IMR-90 (cell line): ENCODE results near the gene TMCO5A. TPM values are rescaled to one million over a fixed set of nuclear protein-coding genes. Genes with fewer than 3 reads are reported as not detected.

Source experiments
- ATAC-seq: fragments of 200-7000 bp; cut with Tn5 transposase; 2 replicates; pipeline ENCODE4 v1.9.1; 2020; ENCODE audit warnings: low read depth, mild to moderate bottlenecking, moderate library complexity
- BruUV-seq: library from RNA; stranded (reverse); fragments of 400-500 nt; replicated peaks from 2 replicates; lab custom pipeline; 2021; lab: Mats Ljungman, UMichigan
- CTCF ChIA-PET: fragments of 300-600 bp; formaldehyde crosslinking; extraction: SDS; loops from one replicate; lab custom pipeline; 2021; ENCODE audit warnings: antibody characterized with exemption; lab: Yijun Ruan, JAX
- POLR2A ChIA-PET: fragments of 300-600 bp; sonication (Branson Sonifier 250); formaldehyde crosslinking; loops from one replicate; lab custom pipeline; 2022; ENCODE audit warnings: antibody characterized with exemption; ENCODE audit not compliant: unreplicated experiment; lab: Charles Lee
- DNase-seq: peaks from one replicate; pipeline ENCODE4 v3.0.0; 2013
- H2AFZ ChIP-seq: replicated peaks from 2 replicates; pipeline ENCODE3; 2013; ENCODE audit warnings: low read length, mild to moderate bottlenecking; ENCODE audit not compliant: poor library complexity
- H2AK5ac ChIP-seq: 2 replicates; pipeline ENCODE4 v1.6.1; 2013; ENCODE audit warnings: low read depth, low read length, inconsistent platforms
- H2AK9ac ChIP-seq: replicated peaks from 2 replicates; pipeline ENCODE3; 2013; ENCODE audit warnings: mild to moderate bottlenecking, low read depth, low read length, moderate library complexity; ENCODE audit not compliant: poor library complexity
- H2BK120ac ChIP-seq: 2 replicates; pipeline ENCODE4 v1.6.1; 2013; ENCODE audit warnings: low read depth, low read length, inconsistent platforms
- H2BK15ac ChIP-seq: 3 replicates; pipeline ENCODE4 v1.6.1; 2013; ENCODE audit warnings: low read depth, low read length, inconsistent platforms
- H2BK20ac ChIP-seq: 2 replicates; pipeline ENCODE4 v1.6.1; 2013; ENCODE audit warnings: low read depth, mild to moderate bottlenecking, inconsistent platforms, low read length, moderate library complexity
- H2BK5ac ChIP-seq: 2 replicates; pipeline ENCODE4 v1.6.1; 2013; ENCODE audit warnings: mild to moderate bottlenecking, low read depth, low read length, inconsistent platforms; ENCODE audit not compliant: poor library complexity, severe bottlenecking
- H3K14ac ChIP-seq: replicated peaks from 2 replicates; pipeline ENCODE4 v1.6.1; 2013; ENCODE audit warnings: low read depth, low read length, inconsistent platforms
- H3K18ac ChIP-seq: 2 replicates; pipeline ENCODE4 v1.6.1; 2013; ENCODE audit warnings: low read depth, low read length, control low read depth
- H3K23ac ChIP-seq: 2 replicates; pipeline ENCODE4 v1.6.1; 2013; ENCODE audit warnings: low read depth, low read length, inconsistent platforms
- H3K27ac ChIP-seq: 2 replicates; pipeline ENCODE4 v1.5.1; 2013; ENCODE audit warnings: mild to moderate bottlenecking, control low read depth, low read length; ENCODE audit not compliant: insufficient read depth
- H3K27me3 ChIP-seq: 2 replicates; pipeline ENCODE4 v1.6.1; 2013; ENCODE audit warnings: low read length; ENCODE audit not compliant: control insufficient read depth, insufficient read depth
- H3K36me3 ChIP-seq: 2 replicates; pipeline ENCODE4 v1.6.1; 2013; ENCODE audit warnings: low read length, mixed read lengths; ENCODE audit not compliant: control insufficient read depth, insufficient read depth
- H3K4ac ChIP-seq: 2 replicates; pipeline ENCODE4 v1.6.1; 2013; ENCODE audit warnings: low read depth, low read length, inconsistent platforms
- H3K4me1 ChIP-seq: 2 replicates; pipeline ENCODE4 v1.6.1; 2013; ENCODE audit warnings: low read length, mixed read lengths; ENCODE audit not compliant: control insufficient read depth, insufficient read depth
- H3K4me2 ChIP-seq: 2 replicates; pipeline ENCODE4 v1.6.1; 2013; ENCODE audit warnings: low read depth, mild to moderate bottlenecking, control low read depth, low read length, moderate library complexity
- H3K4me3 ChIP-seq: 2 replicates; pipeline ENCODE4 v1.5.1; 2013; ENCODE audit warnings: low read depth, mild to moderate bottlenecking, control low read depth, low read length, moderate library complexity; ENCODE audit not compliant: insufficient read depth
- H3K56ac ChIP-seq: 2 replicates; pipeline ENCODE4 v1.6.1; 2013; ENCODE audit warnings: low read length, inconsistent platforms; ENCODE audit not compliant: insufficient read depth; ENCODE audit errors: extremely low read depth
- H3K79me1 ChIP-seq, 2 experiments: 2 replicates each; pipeline ENCODE4 v1.6.1; 2013; ENCODE audit warnings: low read length in 2 of 2, inconsistent platforms in 1 of 2, low read depth in 1 of 2
- H3K9ac ChIP-seq: 2 replicates; pipeline ENCODE4 v1.6.1; 2013; ENCODE audit warnings: low read depth, low read length, control low read depth
- H3K9me1 ChIP-seq: 2 replicates; pipeline ENCODE4 v1.6.1; 2013; ENCODE audit warnings: low read length, inconsistent platforms; ENCODE audit not compliant: insufficient read depth
- H3K9me3 ChIP-seq: 2 replicates; pipeline ENCODE4 v1.6.1; 2013; ENCODE audit warnings: low read length; ENCODE audit not compliant: control insufficient read depth, insufficient read depth
- H4K20me1 ChIP-seq: 2 replicates; pipeline ENCODE4 v1.6.1; 2013; ENCODE audit warnings: low read length, inconsistent platforms; ENCODE audit not compliant: insufficient read depth
- H4K5ac ChIP-seq: 2 replicates; pipeline ENCODE4 v1.6.1; 2013; ENCODE audit warnings: mild to moderate bottlenecking, low read depth, low read length, control low read depth
- H4K8ac ChIP-seq, 2 experiments: 2 replicates each; pipeline ENCODE4 v1.6.1; 2013; ENCODE audit warnings: low read depth in 2 of 2, low read length in 2 of 2, control low read depth in 1 of 2, inconsistent platforms in 1 of 2
- H4K91ac ChIP-seq: 2 replicates; pipeline ENCODE4 v1.6.1; 2013; ENCODE audit warnings: low read depth, low read length, inconsistent platforms; ENCODE audit not compliant: insufficient read depth
- CEBPB ChIP-seq: IDR thresholded peaks from 2 replicates; pipeline ENCODE4 v1.6.1; 2012; ENCODE audit warnings: low read depth, low read length, improper control_type of control experiment
- RFX5 ChIP-seq: IDR thresholded peaks from 2 replicates; pipeline ENCODE4 v1.8.0; 2012; ENCODE audit warnings: low read depth, mild to moderate bottlenecking, low read length, moderate library complexity
- WGBS, 2 experiments: methylation state at CpG; one replicate each; pipeline versions ENCODE4 v1.1.5 to v1.1.7; 2013; ENCODE audit warnings: missing lambda C conversion rate in 2 of 2; ENCODE audit not compliant: insufficient read length in 1 of 2; ENCODE audit errors: extremely low coverage in 2 of 2; 5-methylcytosine and 5-hydroxymethylcytosine counted together
- dilution Hi-C: fragments of 300-500 bp; cut with HindIII; formaldehyde crosslinking; loops from one replicate; pipeline ENCODE4 v1.14.3; 2018; ENCODE audit warnings: low sequenced_read_pairs; ENCODE audit not compliant: unreplicated experiment
- in situ Hi-C: fragments of 300-500 bp; cut with MboI; formaldehyde crosslinking; loops from 3 replicates; pipeline ENCODE4 v1.14.3; 2019; ENCODE audit warnings: low sequenced_read_pairs, inconsistent platforms, mixed read lengths
- intact Hi-C: fragments of 100-400 bp; cut with micrococcal nuclease; formaldehyde crosslinking; loops from 2 replicates; pipeline ENCODE4 v1.10.0; 2022
- polyA plus RNA-seq, 3 experiments: library from polyadenylated mRNA; depleted of rRNA; stranded (reverse); fragments of >200 nt; gene quantifications; 2 replicates each; pipeline ENCODE4 v1.2.3, GENCODE V29; 2012; ENCODE audit warnings: low replicate concordance in 1 of 3
- total RNA-seq: library from RNA; depleted of rRNA; stranded (reverse); fragments of >200 nt; gene quantifications from 2 replicates; pipeline ENCODE4 v1.2.3, GENCODE V29; 2012

TMCO5A gene
- total and polyA plus RNA-seq, 2 of the 4 experiments (the other 2 are of a cell fraction) = not detected

GRCh38 chr15:37973856-37974255 is 39.4 kb downstream of the TMCO5A start:
- Histone ChIP-seq H3K4ac (no peak overlapping the region), H3K79me1 (no peaks in the 10 kb centered on the region), H3K27me3 (peaks cover 6% of the 10 kb centered on the region), H2BK20ac (no peak overlapping the region), H2BK5ac (no peak overlapping the region), H4K20me1 (no peaks in the 10 kb centered on the region), H3K23ac (no peak overlapping the region), H2AK5ac (no peak overlapping the region), H3K4me2 (no peak overlapping the region), H4K5ac (no peak overlapping the region), H3K36me3 (no peaks in the 10 kb centered on the region), H2BK15ac (no peak overlapping the region), H2BK120ac (no peak overlapping the region), H3K4me3 (no peak overlapping the region), H3K14ac (no peak overlapping the region), H3K27ac (no peak overlapping the region), H3K4me1 (no peaks in the 10 kb centered on the region), H4K8ac (no peak overlapping the region), H3K9me3 (no peaks in the 10 kb centered on the region), H3K9ac (no peak overlapping the region), H2AK9ac (no peak overlapping the region), H3K56ac (no peak overlapping the region), H4K91ac (no peak overlapping the region), H2AFZ (no peak overlapping the region), H3K9me1 (no peaks in the 10 kb centered on the region), H3K18ac (no peak overlapping the region)
- no peak for ATAC-seq
- POLR2A ChIA-PET = no interaction called here
- dilution Hi-C loops (no loop called here), intact Hi-C loops (no loop called here), in situ Hi-C loops (no loop called here)
- no TSS peak for BruUV-seq
- peak; percentile 24 for DNase-seq
- CTCF ChIA-PET = interaction anchor here (0.6 kb wide), 1 partner anchor 367 kb away, joined by 3 read pairs; no protein-coding TSS in a partner anchor
- WGBS, 2 experiments = no CpG with 5 or more reads among the region's 2 CpGs
- TF ChIP-seq RFX5 (no peak), CEBPB (peak; percentile 22; the same call in 1 of the 2 replicates)
